Keratinocyte (primary cell): ENCODE results near the gene GNAT3. TPM values are rescaled to one million over a fixed set of nuclear protein-coding genes. Genes with fewer than 3 reads are reported as not detected.

Source experiments
- DNase-seq: peaks from one replicate; pipeline ENCODE4 v3.0.0-alpha.2; 2011; ENCODE audit warnings: low read depth, missing footprints, low spot score
- FAIRE-seq: peaks from 2 replicates; lab custom pipeline; 2011; peaks lifted over from hg19 to GRCh38; lab: Jason Lieb, UNC
- H2AFZ ChIP-seq: 2 replicates; pipeline ENCODE4 v1.6.0; 2012; ENCODE audit warnings: low read length, control low read depth, inconsistent platforms; ENCODE audit not compliant: control insufficient read depth
- H3K27ac ChIP-seq: 2 replicates; pipeline ENCODE4 v1.5.1; 2011; ENCODE audit warnings: low read length; ENCODE audit not compliant: control insufficient read depth, insufficient read depth
- H3K27me3 ChIP-seq: 3 replicates; pipeline ENCODE4 v1.6.0; 2011; ENCODE audit warnings: low read length; ENCODE audit not compliant: control insufficient read depth, insufficient read depth; ENCODE audit errors: extremely low read depth
- H3K36me3 ChIP-seq, 2 experiments: 2 replicates in 1 of 2; 3 replicates in 1 of 2; pipeline ENCODE4 v1.5.1; 2011; ENCODE audit warnings: low read length in 2 of 2, mild to moderate bottlenecking in 1 of 2; ENCODE audit not compliant: control insufficient read depth in 2 of 2, insufficient read depth in 2 of 2; ENCODE audit errors: extremely low read depth in 1 of 2
- H3K4me1 ChIP-seq: 3 replicates; pipeline ENCODE4 v1.5.1; 2011; ENCODE audit warnings: low read length; ENCODE audit not compliant: control insufficient read depth, insufficient read depth; ENCODE audit errors: extremely low read depth
- H3K4me2 ChIP-seq: 3 replicates; pipeline ENCODE4 v1.6.0; 2011; ENCODE audit warnings: low read depth, low read length; ENCODE audit not compliant: control insufficient read depth, insufficient read depth; ENCODE audit errors: extremely low read depth
- H3K4me3 ChIP-seq, 3 experiments: fragments of 200-600 bp in 1 of 3; sonication (generic) in 1 of 3; 2 replicates in 2 of 3; 3 replicates in 1 of 3; pipeline ENCODE4 v1.5.1; 2011 to 2016; ENCODE audit warnings: low read length in 3 of 3, mild to moderate bottlenecking in 3 of 3, control low read depth in 2 of 3, inconsistent platforms in 1 of 3, low read depth in 1 of 3, mixed read lengths in 1 of 3, mixed run types in 1 of 3, moderate library complexity in 1 of 3; ENCODE audit not compliant: control insufficient read depth in 2 of 3, insufficient read depth in 2 of 3; ENCODE audit errors: extremely low read depth in 1 of 3
- H3K79me2 ChIP-seq: 2 replicates; pipeline ENCODE4 v1.6.0; 2012; ENCODE audit warnings: low read length; ENCODE audit not compliant: control insufficient read depth, insufficient read depth
- H3K9ac ChIP-seq: 3 replicates; pipeline ENCODE4 v1.6.0; 2011; ENCODE audit warnings: low read length; ENCODE audit not compliant: control insufficient read depth, insufficient read depth; ENCODE audit errors: extremely low read depth
- H3K9me1 ChIP-seq: 3 replicates; pipeline ENCODE4 v1.6.0; 2011; ENCODE audit warnings: low read length; ENCODE audit not compliant: control insufficient read depth, insufficient read depth; ENCODE audit errors: extremely low read depth
- H3K9me3 ChIP-seq: 2 replicates; pipeline ENCODE4 v1.5.1; 2012; ENCODE audit warnings: low read depth, low read length; ENCODE audit not compliant: control insufficient read depth
- H4K20me1 ChIP-seq: 3 replicates; pipeline ENCODE4 v1.6.0; 2011; ENCODE audit warnings: low read length; ENCODE audit not compliant: control insufficient read depth, insufficient read depth; ENCODE audit errors: extremely low read depth
- CTCF ChIP-seq, 3 experiments: IDR thresholded peaks in 1 of 3; conservative IDR thresholded peaks in 1 of 3; optimal IDR thresholded peaks in 1 of 3; 2 replicates in 2 of 3; 3 replicates in 1 of 3; pipeline versions ENCODE3 to v1.5.1; 2011; ENCODE audit warnings: low read length in 3 of 3, mild to moderate bottlenecking in 3 of 3, moderate library complexity in 2 of 3, control low read depth in 1 of 3, inconsistent platforms in 1 of 3; ENCODE audit not compliant: insufficient read depth in 2 of 3; ENCODE audit errors: extremely low read depth in 1 of 3
- EZH2 ChIP-seq: IDR thresholded peaks from one replicate; pipeline ENCODE4 v1.6.1; 2012; ENCODE audit warnings: inconsistent platforms, mild to moderate bottlenecking, low read length, moderate library complexity
- dilution Hi-C: fragments of 300-500 bp; cut with MboI; formaldehyde crosslinking; loops from one replicate; pipeline ENCODE4 v1.7.0; 2020; ENCODE audit warnings: low sequenced_read_pairs; ENCODE audit not compliant: extremely low pct_ligation_motif_present
- polyA plus RNA-seq, 5 experiments: library from polyadenylated mRNA; depleted of rRNA in 3 of 5; stranded (reverse) in 3 of 5; stranded (forward) in 1 of 5; unstranded in 1 of 5; fragments of >200 nt; gene quantifications; 1 replicate in 1 of 5; 2 replicates in 3 of 5; 3 replicates in 1 of 5; pipeline versions ENCODE4 v1.2.1 to v1.2.3, GENCODE V29; 2011 to 2012; ENCODE audit warnings: missing spikeins in 2 of 5, low read depth in 1 of 5, low replicate concordance in 1 of 5

The GNAT3 gene
- polyA plus RNA-seq, 1 donor (not counting 4 experiments of a cell fraction or from before 2014, with no cell fraction given), result not detected

DNA sequence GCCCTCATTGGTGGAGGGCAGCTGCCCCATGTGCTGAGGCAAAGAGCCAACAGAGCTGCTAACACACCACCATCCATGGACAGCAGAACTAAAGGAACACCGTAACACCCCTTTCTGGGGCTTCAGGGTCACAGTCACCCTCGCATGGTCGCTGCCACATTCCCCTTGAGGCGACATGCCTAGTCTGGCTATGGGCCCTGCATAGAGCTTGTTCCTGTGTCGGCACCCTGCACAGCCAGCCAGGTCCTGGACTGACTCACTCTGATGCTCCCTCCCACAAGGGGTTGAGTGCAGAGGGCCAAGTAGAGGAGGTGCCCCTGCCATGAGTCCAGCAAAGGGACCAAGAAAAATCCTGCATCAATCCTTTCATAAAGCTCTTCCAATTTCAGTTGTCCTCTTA is 77.8 kb downstream of the GNAT3 start:
- Histone ChIP-seq H2AFZ (no peak overlapping the region), H4K20me1 (no peaks in the 10 kb centered on the region), H3K4me1 (no peaks in the 10 kb centered on the region), H3K27me3 (no peaks in the 10 kb centered on the region), H3K4me3 (no peak overlapping the region), H3K36me3 (no peaks in the 10 kb centered on the region), H3K9me1 (no peaks in the 10 kb centered on the region), H3K27ac (no peak overlapping the region), H3K4me2 (no peak overlapping the region), H3K79me2 (no peaks in the 10 kb centered on the region), H3K9ac (no peak overlapping the region), H3K9me3 (no peaks in the 10 kb centered on the region)
- no peak for DNase-seq
- TF ChIP-seq CTCF (optimal IDR thresholded peaks at IDR 0.05 in 1 of 3, IDR thresholded peaks at IDR 0.05 in 1 of 3, conservative IDR thresholded peaks at IDR 0.05 in 1 of 3; ENCODE audit: extremely low read depth in 1 of 3, insufficient read depth in 2 of 3, low read length in 3 of 3) (no peak), EZH2 (no peak)
- FAIRE-seq, result no peak
- dilution Hi-C loops, result loop anchor here (25.0 kb wide), 1 partner anchor 228 kb away; no protein-coding TSS in a partner anchor

GRCh38 chr7:80432166-80432565 is 79.7 kb downstream of the GNAT3 start:
- Histone ChIP-seq H3K9ac (no peak overlapping the region), H3K27me3 (no peaks in the 10 kb centered on the region), H3K9me1 (no peaks in the 10 kb centered on the region), H3K9me3 (no peaks in the 10 kb centered on the region), H3K79me2 (no peaks in the 10 kb centered on the region), H3K4me2 (no peak overlapping the region), H3K4me3 (no peak overlapping the region), H4K20me1 (no peaks in the 10 kb centered on the region), H3K36me3 (no peaks in the 10 kb centered on the region), H3K27ac (no peak overlapping the region), H3K4me1 (no peaks in the 10 kb centered on the region), H2AFZ (no peak overlapping the region)
- DNase-seq (no peak), FAIRE-seq (no peak)
- TF ChIP-seq CTCF (optimal IDR thresholded peaks at IDR 0.05 in 1 of 3, IDR thresholded peaks at IDR 0.05 in 1 of 3, conservative IDR thresholded peaks at IDR 0.05 in 1 of 3; ENCODE audit: extremely low read depth in 1 of 3, insufficient read depth in 2 of 3, low read length in 3 of 3), result no peak
- no peak for TF ChIP-seq EZH2
- dilution Hi-C loops, result loop anchor here (25.0 kb wide), 1 partner anchor 230 kb away; no protein-coding TSS in a partner anchor
